ENCODE data around the gene ZFP90.
A peak's percentile ranks its signal among the peaks of the same experiment; 100 is the strongest.
"Not testable (repeated sequence)": the region's sequence is repeated elsewhere in the genome, so short reads cannot be mapped to it uniquely, and the experiment has no call there.

The ZFP90 gene

GRCh38 chr16:68538880-68539701 lies at the start of gene ZFP90:
TSS of gene ZFP90 (plus strand) at chr16:68539291. CDS start at chr16:68539793, 502 bp downstream.
- peak; percentile 85 to 87 for DNase-seq

GRCh38 chr16:68490358-68490757 lies 48.7 kb upstream of the ZFP90 start:
- DNase-seq: no peak

DNA sequence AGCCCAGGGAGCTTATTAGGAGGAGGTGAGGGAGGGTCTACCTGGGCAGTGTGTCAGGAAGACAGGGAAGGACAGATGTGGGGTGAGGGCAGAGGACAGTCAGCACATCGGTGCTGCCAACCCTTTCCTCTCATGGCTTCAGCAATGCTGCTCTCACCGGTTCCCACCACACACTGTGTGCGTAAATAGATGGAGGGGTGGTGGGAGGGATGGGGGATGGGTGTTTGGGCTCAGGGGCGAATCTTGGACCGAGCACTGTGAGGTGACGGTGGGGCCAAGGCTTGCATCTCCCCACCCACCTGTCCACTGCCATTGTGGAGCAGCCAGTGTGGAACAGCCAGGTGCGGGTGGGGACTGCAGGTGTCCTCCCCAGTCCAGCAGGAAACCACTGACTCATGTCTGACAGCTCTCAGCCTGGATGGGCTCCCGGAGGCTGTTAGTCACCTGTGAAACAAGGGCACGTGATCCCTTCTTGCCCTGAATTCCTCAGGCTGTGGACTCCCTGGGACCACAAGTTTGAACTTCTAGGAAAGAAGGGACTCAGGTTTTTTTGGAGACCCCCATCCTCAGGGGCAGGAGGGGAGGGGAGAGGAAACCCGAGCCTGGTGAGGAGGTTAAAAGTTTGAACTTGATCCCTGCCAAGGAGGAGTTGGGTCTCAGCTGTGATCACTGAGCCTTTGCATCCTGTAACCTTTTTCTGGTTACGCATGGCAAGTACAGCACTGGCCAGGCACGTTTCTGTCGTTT lies 48.1 kb upstream of the ZFP90 start:
- DNase-seq: no peak

DNA sequence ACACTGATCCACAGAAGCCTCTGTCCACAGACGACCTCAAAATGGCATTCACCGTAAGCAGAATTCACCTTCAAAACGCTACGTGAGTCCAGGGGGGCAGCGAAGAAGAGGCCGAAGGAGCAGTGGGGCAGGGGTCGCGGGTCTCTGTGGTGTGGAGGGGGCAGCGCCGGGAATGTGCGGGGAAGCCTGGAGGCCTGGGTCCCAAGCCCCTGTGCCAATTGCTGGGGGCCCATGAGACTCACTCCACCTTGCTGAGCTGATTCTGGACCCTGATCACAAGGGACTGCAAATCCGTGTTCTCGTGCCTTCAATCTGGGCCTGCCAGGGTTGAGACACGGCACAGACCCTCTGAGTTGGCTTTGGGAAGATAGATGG lies 47.5 kb upstream of the ZFP90 start:
- no peak for DNase-seq

GRCh38 chr16:68492151-68492542 lies 46.9 kb upstream of the ZFP90 start:
- DNase-seq: no peak

DNA sequence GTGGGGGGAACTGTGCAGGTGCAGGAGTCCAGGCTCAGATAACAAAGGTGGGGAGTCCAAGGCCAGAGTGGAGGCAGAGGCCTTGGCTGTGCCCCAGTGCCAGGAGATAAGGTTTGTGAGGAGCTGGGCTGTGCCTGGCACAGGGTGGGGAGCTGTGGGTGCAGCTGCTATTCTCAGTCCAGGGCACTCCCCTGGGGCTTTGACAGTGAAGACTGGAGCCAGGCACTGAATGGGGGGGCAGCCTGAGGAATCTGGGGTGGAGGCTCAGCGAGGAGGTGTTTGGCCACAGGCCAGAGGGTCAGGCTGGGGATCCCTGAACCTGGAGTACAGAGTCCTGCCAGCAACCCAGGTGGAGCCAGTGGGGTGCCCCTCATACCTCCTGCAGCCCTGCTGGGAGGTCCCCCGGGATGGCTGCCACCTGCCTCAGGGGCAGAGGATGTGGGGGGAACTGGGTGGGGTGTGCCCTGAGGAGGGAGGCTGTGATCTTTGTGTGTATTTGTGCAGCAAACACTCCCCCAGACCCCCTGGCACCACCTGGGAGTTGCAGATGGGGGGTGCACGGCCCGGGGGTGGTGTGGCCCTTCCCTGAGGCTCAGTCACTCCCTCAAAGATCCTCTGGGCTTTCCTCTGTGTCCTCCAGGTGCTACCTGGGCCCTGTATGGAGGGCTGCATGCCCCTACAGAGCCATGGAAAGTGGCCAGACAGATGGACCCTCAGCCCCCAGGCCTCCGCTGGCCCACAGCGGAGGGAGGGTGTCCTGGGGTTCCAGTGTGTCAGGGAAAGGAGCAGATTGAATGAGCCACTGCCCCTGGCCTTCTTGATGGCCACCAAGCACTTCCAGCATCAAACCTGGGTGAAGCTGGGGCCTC lies 46.3 kb upstream of the ZFP90 start:
- DNase-seq: no peak

GRCh38 chr16:68493412-68494070 lies 45.5 kb upstream of the ZFP90 start:
- DNase-seq: no peak

- not testable (repeated sequence) for DNase-seq
These were observed 44.8 kb upstream of the ZFP90 start for GRCh38 chr16:68494261-68494660.

- DNase-seq: no peak
These were observed 42.4 kb upstream of the ZFP90 start for GRCh38 chr16:68496689-68497088.

- DNase-seq: no peak
These were observed 40.1 kb upstream of the ZFP90 start for GRCh38 chr16:68499006-68499405.

- no peak for DNase-seq
These were observed 35.8 kb upstream of the ZFP90 start for GRCh38 chr16:68503334-68503733.

- DNase-seq: no peak
These were observed 35.0 kb upstream of the ZFP90 start for GRCh38 chr16:68504066-68504465.

DNA sequence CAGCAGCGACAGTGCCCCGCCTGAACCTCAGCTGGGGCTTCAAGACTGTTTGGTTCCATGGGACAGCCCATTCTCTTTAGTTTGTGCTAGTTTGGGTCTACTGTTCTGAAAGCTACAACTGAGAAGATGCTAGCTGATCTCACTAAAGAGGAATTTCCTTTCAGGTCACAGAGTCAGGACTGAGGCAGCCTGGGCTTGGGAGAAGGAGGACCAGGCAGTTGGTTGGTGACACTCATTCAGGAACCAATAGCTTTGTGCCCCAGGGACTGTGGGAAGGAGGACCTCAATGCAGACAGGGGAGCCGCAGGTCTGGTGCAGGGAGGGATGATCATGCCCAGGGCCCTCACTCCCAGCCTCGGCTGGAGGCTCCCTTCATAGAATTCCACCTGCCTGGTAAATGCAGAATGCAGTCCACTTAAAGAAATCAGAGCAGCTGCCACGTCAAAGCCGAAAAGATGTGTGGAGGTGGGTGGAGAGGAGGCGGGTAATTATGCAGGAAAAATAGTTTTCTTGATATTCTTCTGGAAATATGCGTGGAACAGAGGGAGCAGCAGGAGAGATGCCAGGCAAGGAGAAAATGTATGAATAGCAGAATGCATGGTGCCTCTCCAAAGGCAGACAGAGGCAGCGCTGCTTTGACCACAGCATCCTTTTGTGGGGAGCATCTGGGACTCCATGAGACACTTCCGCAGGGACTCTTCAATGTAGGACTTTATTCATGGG lies 32.6 kb upstream of the ZFP90 start:
- DNase-seq: no peak

- DNase-seq: no peak
These were observed 31.1 kb upstream of the ZFP90 start for GRCh38 chr16:68508013-68508412.

DNA sequence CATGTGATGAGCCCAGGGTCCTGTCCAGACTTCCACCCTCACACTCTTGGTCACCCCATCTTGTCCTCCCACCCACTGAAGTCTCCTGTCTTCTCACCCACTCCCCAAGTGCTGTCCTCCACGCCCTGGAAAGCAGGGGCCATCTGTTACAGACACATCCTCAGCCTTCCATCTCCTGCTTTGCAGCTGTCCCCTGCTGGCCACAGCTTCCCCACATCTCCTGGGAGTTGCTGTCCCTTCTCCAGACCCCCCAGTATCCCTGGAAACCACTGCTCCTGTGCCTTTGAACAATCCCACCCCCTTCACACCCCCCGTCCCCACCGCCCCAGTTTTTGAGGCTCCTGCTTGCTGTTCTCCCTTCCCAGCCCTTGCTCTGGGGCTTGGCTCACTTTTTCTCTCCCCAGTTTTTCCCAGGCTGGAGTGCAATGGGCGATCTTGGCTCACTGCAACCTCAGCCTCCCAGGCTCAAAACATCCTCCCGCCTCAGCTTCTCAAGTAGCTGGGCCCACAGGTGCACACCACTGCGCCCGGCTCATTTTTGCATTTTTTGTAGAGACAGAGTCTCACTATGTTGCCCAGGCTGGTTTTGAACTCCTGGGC lies 30.4 kb upstream of the ZFP90 start:
- no peak for DNase-seq

- no peak for DNase-seq
These were observed 29.7 kb upstream of the ZFP90 start for GRCh38 chr16:68509381-68509780.

DNA sequence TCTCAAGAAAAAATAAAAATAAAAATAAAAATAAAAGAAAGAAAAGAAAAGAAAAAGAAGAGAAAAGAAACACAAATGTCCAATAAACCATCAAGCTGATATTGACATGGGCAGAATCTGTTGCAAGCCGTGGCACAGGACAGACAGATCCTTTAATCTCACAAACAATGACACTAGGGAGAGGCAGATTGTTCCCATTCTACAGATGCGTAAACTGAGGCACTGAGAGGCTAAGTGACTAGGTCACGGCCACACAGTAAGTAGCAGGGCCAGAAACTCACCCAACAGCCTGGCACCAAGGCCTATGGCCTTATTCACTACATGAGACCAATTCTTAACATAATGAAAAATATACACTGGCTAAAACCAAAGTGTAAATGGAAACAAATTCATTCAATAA lies 28.3 kb upstream of the ZFP90 start:
- no peak for DNase-seq

DNA sequence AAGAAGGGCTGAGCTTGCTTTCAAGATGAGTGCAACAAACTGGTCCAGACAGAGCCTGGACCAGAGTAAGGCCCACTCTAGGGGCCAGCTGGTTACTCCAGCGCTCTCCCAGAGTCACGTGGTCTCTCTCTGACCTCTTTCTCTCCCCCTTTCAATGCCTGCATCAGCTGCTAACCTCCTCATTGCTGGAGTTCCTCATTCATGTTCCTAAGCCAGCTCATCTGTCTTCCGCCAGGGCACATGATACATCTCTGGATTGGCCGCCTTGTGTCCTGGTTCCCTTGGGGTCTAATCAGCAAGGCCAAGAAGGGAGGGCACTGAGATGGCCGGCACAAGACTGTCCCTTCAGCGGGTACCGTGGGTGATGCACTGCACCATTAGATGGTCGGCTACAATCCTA lies 26.9 kb upstream of the ZFP90 start:
- DNase-seq: no peak

DNA sequence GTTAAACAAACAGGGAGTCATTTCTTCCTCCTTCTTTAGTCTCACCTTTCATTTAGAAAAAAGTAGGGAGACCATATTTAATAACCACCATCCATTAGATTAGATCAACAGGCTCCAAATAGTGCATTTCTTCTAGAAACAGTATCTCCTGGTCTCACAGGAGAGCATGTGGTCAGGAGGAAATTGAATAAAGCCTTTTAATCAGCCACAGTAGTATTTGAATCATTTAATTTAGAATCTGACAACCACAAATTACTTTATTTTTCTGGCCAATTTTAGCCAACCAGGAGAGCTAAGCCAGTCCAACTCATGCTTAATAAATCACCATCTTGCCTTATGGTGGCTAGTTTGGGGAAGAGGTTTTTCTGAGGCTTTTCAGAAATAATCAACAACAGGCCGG lies 26.3 kb upstream of the ZFP90 start:
- no peak for DNase-seq

DNA sequence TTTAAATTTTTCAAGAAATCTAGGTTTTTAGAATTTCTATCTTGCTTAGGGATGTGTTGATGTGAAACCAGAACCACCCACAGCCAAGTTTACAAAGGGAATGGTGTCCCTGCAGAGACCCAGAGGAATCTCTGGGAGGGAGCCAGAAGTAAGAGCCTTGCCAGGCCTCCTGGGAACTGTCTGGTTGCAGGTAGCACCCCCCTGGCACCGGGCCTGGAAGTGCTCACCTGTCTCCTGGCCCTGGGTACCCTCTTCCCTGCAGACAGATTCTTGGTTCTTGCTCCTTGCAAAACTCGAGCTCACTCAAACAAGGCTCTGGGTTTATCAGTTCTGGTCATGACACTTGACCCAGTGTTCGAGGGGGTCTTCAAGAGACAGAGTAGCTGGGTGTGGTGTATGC lies 24.6 kb upstream of the ZFP90 start:
- no peak for DNase-seq

GRCh38 chr16:68517606-68518166 lies 21.4 kb upstream of the ZFP90 start:
- no peak for DNase-seq
